HCT116 (cell line): ENCODE results near the gene NHLH1. TPM values are rescaled to one million over a fixed set of nuclear protein-coding genes. Genes with fewer than 3 reads are reported as not detected.

ENCODE experiments used
- ATAC-seq: fragments of 200-7000 bp; cut with Tn5 transposase; 2 replicates; pipeline ENCODE4 v1.9.1; 2020; ENCODE audit warnings: mild to moderate bottlenecking, moderate library complexity
- BruUV-seq: library from RNA; stranded (reverse); fragments of 400-500 nt; replicated peaks from 2 replicates; lab custom pipeline; 2021; lab: Mats Ljungman, UMichigan
- CTCF ChIA-PET: fragments of 300-600 bp; sonication (Branson Sonifier 250); formaldehyde crosslinking; loops from one replicate; lab custom pipeline; 2021; ENCODE audit warnings: antibody characterized with exemption; lab: Charles Lee
- POLR2A ChIA-PET: fragments of 300-600, 350-600 bp; sonication (Branson Sonifier 250); formaldehyde crosslinking; loops from one replicate; lab custom pipeline; 2021; ENCODE audit warnings: antibody characterized with exemption; lab: Charles Lee
- RAD21 ChIA-PET, 2 experiments: fragments of 300-600 bp; sonication (Branson Sonifier 250); formaldehyde crosslinking; loops; one replicate each; lab custom pipeline; 2023; ENCODE audit warnings: low total read pairs in 2 of 2; ENCODE audit not compliant: uncharacterized antibody in 2 of 2, unreplicated experiment in 2 of 2, low non-redundant PET in 1 of 2; lab: Charles Lee
- DNase-seq: peaks from one replicate; pipeline ENCODE4 v3.0.0-alpha.2; 2010; ENCODE audit warnings: low read depth, low spot score
- H2AFZ ChIP-seq: fragments of 200-600 bp; shearing (Covaris generic), sonication (generic); 2 replicates; pipeline ENCODE4 v1.6.1; 2017; ENCODE audit warnings: low read depth, mixed run types, mixed read lengths, antibody characterized with exemption, low read length; ENCODE audit not compliant: poor library complexity, severe bottlenecking
- H3K27ac ChIP-seq: 2 replicates; pipeline ENCODE4 v1.5.1; 2012; ENCODE audit warnings: low read depth, low read length
- H3K27me3 ChIP-seq: fragments of 200-600 bp; sonication (generic); 2 replicates; pipeline ENCODE4 v1.6.1; 2016; ENCODE audit warnings: mixed run types, low read length, mixed read lengths; ENCODE audit not compliant: insufficient read depth
- H3K36me3 ChIP-seq, 2 experiments: fragments of 200-500 bp in 1 of 2; fragments of 200-600 bp in 1 of 2; sonication (Bioruptor generic) in 1 of 2; sonication (generic) in 1 of 2; 2 replicates each; pipeline versions ENCODE4 v1.5.1 to v1.6.1; 2014 to 2016; ENCODE audit warnings: low read length in 2 of 2, inconsistent platforms in 1 of 2, mixed read lengths in 1 of 2, mixed run types in 1 of 2; ENCODE audit not compliant: insufficient read depth in 2 of 2, control insufficient read depth in 1 of 2
- H3K4me1 ChIP-seq, 2 experiments: fragments of 200-600 bp in 1 of 2; sonication (generic) in 1 of 2; 2 replicates each; pipeline versions ENCODE4 v1.5.1 to v1.6.1; 2012 to 2017; ENCODE audit warnings: low read length in 2 of 2, inconsistent platforms in 1 of 2, mild to moderate bottlenecking in 1 of 2, mixed read lengths in 1 of 2, mixed run types in 1 of 2, moderate library complexity in 1 of 2; ENCODE audit not compliant: insufficient read depth in 2 of 2, control insufficient read depth in 1 of 2
- H3K4me2 ChIP-seq: fragments of 200-600 bp; sonication (generic); 2 replicates; pipeline ENCODE4 v1.6.1; 2017; ENCODE audit warnings: mixed run types, low read length, mixed read lengths
- H3K4me3 ChIP-seq, 2 experiments: fragments of 200-600 bp in 1 of 2; sonication (generic) in 1 of 2; replicated peaks in 1 of 2; 2 replicates each; pipeline ENCODE4 v1.5.1; 2011 to 2016; ENCODE audit warnings: low read length in 2 of 2, control low read depth in 1 of 2, low read depth in 1 of 2, mild to moderate bottlenecking in 1 of 2, mixed read lengths in 1 of 2, mixed run types in 1 of 2
- H3K79me2 ChIP-seq: fragments of 200-600 bp; sonication (generic); 2 replicates; pipeline ENCODE4 v1.6.1; 2017; ENCODE audit warnings: mild to moderate bottlenecking, mixed run types, low read length, moderate library complexity, mixed read lengths; ENCODE audit not compliant: insufficient read depth
- H3K9ac ChIP-seq: fragments of 200-600 bp; sonication (generic); 2 replicates; pipeline ENCODE4 v1.6.1; 2016; ENCODE audit warnings: low read length, mixed read lengths
- H3K9me2 ChIP-seq: fragments of 200-600 bp; sonication (generic), shearing (Covaris generic); 2 replicates; pipeline ENCODE4 v1.6.1; 2017; ENCODE audit warnings: mixed run types, mild to moderate bottlenecking, moderate library complexity; ENCODE audit not compliant: insufficient read depth
- H3K9me3 ChIP-seq, 2 experiments: fragments of 200-500 bp in 1 of 2; fragments of 200-600 bp in 1 of 2; sonication (Bioruptor generic) in 1 of 2; sonication (generic) in 1 of 2; 2 replicates each; pipeline ENCODE4 v1.6.1; 2014 to 2017; ENCODE audit warnings: low read length in 2 of 2, mixed read lengths in 2 of 2, inconsistent platforms in 1 of 2, low read depth in 1 of 2, mild to moderate bottlenecking in 1 of 2, mixed run types in 1 of 2, moderate library complexity in 1 of 2; ENCODE audit not compliant: control insufficient read depth in 1 of 2, insufficient read depth in 1 of 2
- H4K20me1 ChIP-seq: fragments of 200-600 bp; sonication (generic), shearing (Covaris generic); 2 replicates; pipeline ENCODE4 v1.6.1; 2017; ENCODE audit warnings: mixed run types, mild to moderate bottlenecking, moderate library complexity; ENCODE audit not compliant: insufficient read depth
- CBX3 ChIP-seq: IDR thresholded peaks from 2 replicates; pipeline ENCODE4 v1.6.1; 2012; ENCODE audit warnings: low read depth
- CTCF ChIP-seq, 3 experiments: fragments of 200-600 bp in 1 of 3; sonication (generic) in 1 of 3; IDR thresholded peaks in 2 of 3; conservative IDR thresholded peaks in 1 of 3; 2 replicates each; pipeline ENCODE4 v1.5.1; 2012 to 2017; ENCODE audit warnings: low read depth in 2 of 3, low read length in 2 of 3, antibody characterized with exemption in 1 of 3, borderline replicate concordance in 1 of 3, control low read depth in 1 of 3, mild to moderate bottlenecking in 1 of 3, mixed read lengths in 1 of 3, mixed run types in 1 of 3, moderate library complexity in 1 of 3; ENCODE audit not compliant: insufficient read depth in 1 of 3
- EGR1 ChIP-seq: IDR thresholded peaks from 2 replicates; pipeline ENCODE4 v1.6.1; 2012; ENCODE audit warnings: low read depth
- ELF1 ChIP-seq: IDR thresholded peaks from 2 replicates; pipeline ENCODE4 v1.6.1; 2012; ENCODE audit warnings: low read depth, borderline replicate concordance
- FOSL1 ChIP-seq: IDR thresholded peaks from 2 replicates; pipeline ENCODE4 v1.6.1; 2012; ENCODE audit warnings: low read depth
- MAX ChIP-seq: IDR thresholded peaks from 2 replicates; pipeline ENCODE4 v1.6.1; 2012
- POLR2A ChIP-seq: IDR thresholded peaks from 2 replicates; pipeline ENCODE4 v1.7.0; 2011; ENCODE audit warnings: borderline replicate concordance; ENCODE audit not compliant: insufficient read depth, insufficient read length; ENCODE audit errors: extremely low read depth
- REST ChIP-seq: IDR thresholded peaks from 2 replicates; pipeline ENCODE4 v1.6.1; 2012; ENCODE audit warnings: low read depth
- SIN3A ChIP-seq: IDR thresholded peaks from 2 replicates; pipeline ENCODE4 v1.6.1; 2012; ENCODE audit warnings: low read depth
- SRF ChIP-seq: IDR thresholded peaks from 2 replicates; pipeline ENCODE4 v1.6.1; 2012; ENCODE audit warnings: low read depth
- TCF7L2 ChIP-seq: IDR thresholded peaks from 2 replicates; pipeline ENCODE4 v1.7.0; 2011; ENCODE audit warnings: borderline replicate concordance, inconsistent platforms; ENCODE audit not compliant: insufficient read depth, insufficient read length; ENCODE audit errors: extremely low read depth
- YY1 ChIP-seq: IDR thresholded peaks from 2 replicates; pipeline ENCODE4 v1.6.1; 2011; ENCODE audit warnings: low read length, low read depth, moderate library complexity, mild to moderate bottlenecking; ENCODE audit not compliant: insufficient replicate concordance; ENCODE audit errors: extremely low read depth
- ZBTB33 ChIP-seq: IDR thresholded peaks from 2 replicates; pipeline ENCODE4 v1.6.1; 2011; ENCODE audit warnings: mild to moderate bottlenecking, low read length, moderate library complexity; ENCODE audit not compliant: insufficient replicate concordance; ENCODE audit errors: extremely low read depth
- ZFX ChIP-seq: fragments of 450-650 bp; IDR thresholded peaks from 2 replicates; pipeline ENCODE4 v1.6.1; 2017
- ZNF274 ChIP-seq: fragments of 200-500 bp; sonication (Bioruptor generic); IDR thresholded peaks from 2 replicates; pipeline ENCODE4 v1.6.1; 2014; ENCODE audit warnings: mild to moderate bottlenecking, low read depth, low read length, inconsistent platforms
- intact Hi-C: fragments of 100-400 bp; cut with micrococcal nuclease; formaldehyde crosslinking; loops from 2 replicates; pipeline ENCODE4 v1.10.0; 2022
- total RNA-seq: library from RNA; stranded (reverse); gene quantifications from one replicate; pipeline ENCODE4 v1.2.1, GENCODE V29; 2021; ENCODE audit not compliant: unreplicated experiment

Gene NHLH1
- total RNA-seq, 1 experiment from 2014 or later = 0.12 TPM

GRCh38 chr1:160361814-160362167 lies 5.1 kb upstream of the NHLH1 start (continued):
- TF ChIP-seq TCF7L2 = no peak
- no peak for TF ChIP-seq ZNF274
- no peak for TF ChIP-seq ZFX
- TF ChIP-seq, all 23 proteins: peak for 0

- Histone ChIP-seq H3K4me2 (no peak overlapping the region), H3K27me3 (no peaks in the 10 kb centered on the region), H3K27ac (no peak overlapping the region), H3K79me2 (no peaks in the 10 kb centered on the region), H3K4me3 (no peak overlapping the region), H3K9ac (no peak overlapping the region), H3K9me3 (no peaks in the 10 kb centered on the region), H3K9me2 (no peaks in the 10 kb centered on the region), H3K36me3 (no peaks in the 10 kb centered on the region; a peak in 1 of 4 replicates), H3K4me1 (no peaks in the 10 kb centered on the region), H2AFZ (no peak overlapping the region), H4K20me1 (no peaks in the 10 kb centered on the region)
- no peak for ATAC-seq
- TF ChIP-seq YY1 (no peak), TCF7L2 (no peak), CBX3 (no peak), ELF1 (no peak), FOSL1 (no peak), SIN3A (no peak), POLR2A (no peak), ZNF274 (no peak), ZBTB33 (no peak), ZFX (no peak), SRF (no peak), EGR1 (no peak), REST (no peak), CTCF (IDR thresholded peaks at IDR 0.05 in 2 of 3, conservative IDR thresholded peaks at IDR 0.05 in 1 of 3; ENCODE audit: borderline replicate concordance in 1 of 3, insufficient read depth in 1 of 3, low read depth in 2 of 3, low read length in 2 of 3) (no peak), MAX (no peak)
- ChIA-PET POLR2A (no interaction called here), RAD21 (no interaction called here), CTCF (interaction anchor here (0.9 to 1.8 kb wide), 2 partner anchors 14 to 169 kb away, joined by 3 to 6 read pairs; no protein-coding TSS in a partner anchor)
- no peak for DNase-seq
- no TSS peak for BruUV-seq
- intact Hi-C loops = no loop called here
Observed at GRCh38 chr1:160362168-160362957, 4.5 kb upstream of the NHLH1 start.
